HL-60/S4 (cell line): ENCODE results near the gene CDKN2AIP.

Experiments used
- in situ Hi-C: fragments of 300-500 bp; cut with MboI; formaldehyde crosslinking; loops from 2 replicates; pipeline ENCODE4 v1.14.3; 2022; ENCODE audit warnings: low sequenced_read_pairs

CDKN2AIP gene

GRCh38 chr4:183485411-183486160 is 41.1 kb downstream of the CDKN2AIP start:
- in situ Hi-C loops: no loop called here

GRCh38 chr4:183492791-183493222 is 48.4 kb downstream of the CDKN2AIP start:
- in situ Hi-C loops: no loop called here

DNA sequence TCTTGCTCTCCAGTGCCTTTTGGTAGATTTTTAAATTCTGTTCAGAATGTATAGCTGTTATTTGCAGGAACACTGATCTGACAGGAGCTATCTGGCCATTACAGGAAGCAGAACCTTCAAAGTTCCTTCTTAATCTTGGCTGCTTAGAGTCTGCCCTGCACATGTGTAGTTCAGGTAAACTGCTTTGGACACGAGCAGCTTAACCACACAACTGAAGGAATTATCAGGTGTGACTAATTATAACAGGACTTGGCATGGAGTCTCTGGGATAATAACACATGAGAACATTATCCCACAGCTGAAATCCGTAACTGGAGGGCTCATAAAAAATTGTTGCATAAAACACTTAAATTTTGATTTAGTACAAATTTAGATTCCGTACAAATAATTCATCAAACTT is 48.8 kb downstream of the CDKN2AIP start:
- in situ Hi-C loops: no loop called here

GRCh38 chr4:183495184-183495583 is 50.7 kb downstream of the CDKN2AIP start:
- in situ Hi-C loops: no loop called here
